NCI-H774 (cell line): ENCODE measurements around the gene CXCL17.
A peak's percentile ranks its signal among the peaks of the same experiment; 100 is the strongest.
"Not testable (repeated sequence)": the region's sequence is repeated elsewhere in the genome, so short reads cannot be mapped to it uniquely, and the experiment has no call there.

Source experiments
- DNase-seq: peaks from one replicate; lab custom pipeline; 2025; lab: John Stamatoyannopoulos, UW

CXCL17 gene

GRCh38 chr19:42465827-42466280, 23.1 kb upstream of the CXCL17 start:
- DNase-seq: no peak

- DNase-seq: no peak
These were observed 19.1 kb upstream of the CXCL17 start for GRCh38 chr19:42461700-42462324.

GRCh38 chr19:42461231-42461630, 18.5 kb upstream of the CXCL17 start:
- not testable (repeated sequence) for DNase-seq

GRCh38 chr19:42459926-42460325, 17.2 kb upstream of the CXCL17 start:
- DNase-seq: no peak

- no peak for DNase-seq
These were observed 12.9 kb upstream of the CXCL17 start for GRCh38 chr19:42455621-42456081.

- DNase-seq: no peak
These were observed 12.3 kb upstream of the CXCL17 start for GRCh38 chr19:42455086-42455485.

- no peak for DNase-seq
These were observed 9.8 kb upstream of the CXCL17 start for GRCh38 chr19:42452590-42452989.

- peak; percentile 64 for DNase-seq
These were observed 7.7 kb upstream of the CXCL17 start for GRCh38 chr19:42450314-42450934.

GRCh38 chr19:42448306-42448705, 5.6 kb upstream of the CXCL17 start:
- not testable (repeated sequence) for DNase-seq

- no peak for DNase-seq
These were observed 3.2 kb upstream of the CXCL17 start for GRCh38 chr19:42445948-42446347.

GRCh38 chr19:42443944-42444398, 1.2 kb upstream of the CXCL17 start:
- no peak for DNase-seq

- DNase-seq: no peak
These were observed 1.7 kb downstream of the CXCL17 start for GRCh38 chr19:42441049-42441445.

- peak; percentile 14 for DNase-seq
These were observed 2.2 kb downstream of the CXCL17 start for GRCh38 chr19:42440357-42441048.

- DNase-seq: no peak
These were observed 6.7 kb downstream of the CXCL17 start for GRCh38 chr19:42436006-42436405.

GRCh38 chr19:42435316-42435715, 7.4 kb downstream of the CXCL17 start:
- DNase-seq: no peak

GRCh38 chr19:42433503-42434260, 9.1 kb downstream of the CXCL17 start:
- no peak for DNase-seq

GRCh38 chr19:42431486-42431885, 11.3 kb downstream of the CXCL17 start:
- DNase-seq: no peak

- DNase-seq: no peak
These were observed 14.1 kb downstream of the CXCL17 start for GRCh38 chr19:42428676-42429075.

GRCh38 chr19:42427313-42427712, 15.4 kb downstream of the CXCL17 start, which contains the start of gene LIPE:
Gene LIPE (minus strand): TSS chr19:42427388. CDS start chr19:42427149, 239 bp downstream.
- no peak for DNase-seq

GRCh38 chr19:42426643-42427042, 16.1 kb downstream of the CXCL17 start:
- no peak for DNase-seq

- no peak for DNase-seq
These were observed 18.0 kb downstream of the CXCL17 start for GRCh38 chr19:42424712-42425131.

GRCh38 chr19:42424345-42424707, 18.4 kb downstream of the CXCL17 start:
- no peak for DNase-seq
